GM06990 (cell line): ENCODE measurements around the gene SHMT2.
"Not testable (repeated sequence)": the region's sequence is repeated elsewhere in the genome, so short reads cannot be mapped to it uniquely, and the experiment has no call there.

Experiments used
- DNase-seq: peaks from one replicate; pipeline ENCODE4 v3.0.0-alpha.2; 2011; ENCODE audit not compliant: insufficient read length; ENCODE audit errors: extremely low read depth
- H3K27me3 ChIP-seq: replicated peaks from 2 replicates; pipeline ENCODE4 v1.6.0; 2011; ENCODE audit warnings: low read length; ENCODE audit not compliant: control insufficient read depth, insufficient read depth
- H3K36me3 ChIP-seq: 2 replicates; pipeline ENCODE4 v1.5.1; 2011; ENCODE audit warnings: low read length; ENCODE audit not compliant: control insufficient read depth, insufficient read depth
- H3K4me3 ChIP-seq: replicated peaks from 2 replicates; pipeline ENCODE4 v1.5.1; 2011; ENCODE audit warnings: low read depth, mild to moderate bottlenecking, control low read depth, low read length
- TF ChIP-seq, protein P1 (sequence below): IDR thresholded peaks from 2 replicates; pipeline ENCODE4 v1.5.1; 2011; ENCODE audit warnings: low read length, control low read depth, mild to moderate bottlenecking, inconsistent platforms; ENCODE audit not compliant: insufficient read depth, poor library complexity, severe bottlenecking

Gene SHMT2

DNA sequence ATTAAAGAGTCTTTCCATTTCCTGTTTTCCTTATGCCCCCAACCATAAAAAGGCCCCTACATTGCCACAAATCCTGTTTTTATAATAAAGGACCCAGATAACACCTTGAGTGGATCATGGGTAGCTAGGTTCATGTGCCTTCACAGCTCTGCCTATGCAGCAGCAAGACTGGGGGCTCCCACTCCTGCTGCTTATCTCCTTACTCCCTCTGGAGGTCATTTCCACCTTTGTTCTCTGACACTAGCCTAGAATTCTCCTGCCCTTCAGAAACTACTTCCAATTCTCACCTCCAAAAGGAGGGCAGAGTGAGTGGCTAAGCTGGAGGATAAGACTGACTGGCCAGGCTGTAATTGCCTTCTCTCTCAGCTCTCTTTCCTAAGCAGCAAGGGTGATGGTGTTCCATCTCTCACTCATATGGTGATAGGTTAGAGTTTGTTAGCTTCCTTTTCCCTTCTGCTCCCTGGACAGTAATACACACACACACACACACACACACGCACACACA is 41.5 kb downstream of the SHMT2 start:
- peaks cover 17% of the 10 kb centered on the region for H3K36me3 ChIP-seq
- TF ChIP-seq, protein P1, sequence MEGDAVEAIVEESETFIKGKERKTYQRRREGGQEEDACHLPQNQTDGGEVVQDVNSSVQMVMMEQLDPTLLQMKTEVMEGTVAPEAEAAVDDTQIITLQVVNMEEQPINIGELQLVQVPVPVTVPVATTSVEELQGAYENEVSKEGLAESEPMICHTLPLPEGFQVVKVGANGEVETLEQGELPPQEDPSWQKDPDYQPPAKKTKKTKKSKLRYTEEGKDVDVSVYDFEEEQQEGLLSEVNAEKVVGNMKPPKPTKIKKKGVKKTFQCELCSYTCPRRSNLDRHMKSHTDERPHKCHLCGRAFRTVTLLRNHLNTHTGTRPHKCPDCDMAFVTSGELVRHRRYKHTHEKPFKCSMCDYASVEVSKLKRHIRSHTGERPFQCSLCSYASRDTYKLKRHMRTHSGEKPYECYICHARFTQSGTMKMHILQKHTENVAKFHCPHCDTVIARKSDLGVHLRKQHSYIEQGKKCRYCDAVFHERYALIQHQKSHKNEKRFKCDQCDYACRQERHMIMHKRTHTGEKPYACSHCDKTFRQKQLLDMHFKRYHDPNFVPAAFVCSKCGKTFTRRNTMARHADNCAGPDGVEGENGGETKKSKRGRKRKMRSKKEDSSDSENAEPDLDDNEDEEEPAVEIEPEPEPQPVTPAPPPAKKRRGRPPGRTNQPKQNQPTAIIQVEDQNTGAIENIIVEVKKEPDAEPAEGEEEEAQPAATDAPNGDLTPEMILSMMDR = peak; percentile 8
- H3K4me3 ChIP-seq = no peak overlapping the region
- no peaks in the 10 kb centered on the region for H3K27me3 ChIP-seq
- no peak for DNase-seq

DNA sequence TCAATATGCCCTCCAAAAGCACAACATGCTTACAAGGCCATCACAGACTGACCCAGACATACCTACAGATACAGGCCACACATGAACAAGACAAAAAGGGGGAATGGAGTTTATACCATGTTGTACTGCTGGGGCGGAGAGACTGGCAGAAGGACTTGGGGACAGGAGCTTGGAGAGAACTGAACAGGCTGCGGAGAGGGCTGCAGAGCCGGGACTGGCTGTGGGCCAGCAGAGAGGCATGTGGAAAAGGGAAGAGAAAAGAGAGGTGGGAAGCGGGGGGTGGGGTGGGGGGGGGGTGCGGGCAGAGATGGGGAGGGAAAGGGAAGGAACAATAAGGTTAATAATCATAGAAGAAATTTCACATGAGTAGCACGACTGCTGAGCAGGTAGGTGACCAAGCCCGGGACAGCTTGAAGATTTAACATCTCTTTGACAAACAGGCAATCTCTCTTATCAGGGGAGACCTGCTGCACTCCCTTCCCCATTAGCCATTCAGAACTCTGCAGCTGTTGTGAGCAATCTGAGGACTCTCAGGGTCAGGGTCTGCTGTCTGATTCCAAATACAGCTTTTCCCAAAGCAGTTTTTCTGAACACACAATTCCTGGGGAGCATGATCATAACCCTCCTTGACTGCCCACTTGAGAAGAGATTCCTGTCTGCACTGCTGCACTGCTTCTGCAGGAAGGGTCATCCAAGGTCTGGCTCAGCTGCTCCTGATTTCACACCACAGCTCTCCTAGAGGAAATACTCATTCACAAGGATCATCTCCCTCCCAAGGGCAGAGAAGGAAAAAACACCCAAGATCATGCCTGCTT is 43.0 kb downstream of the SHMT2 start:
- H3K36me3 ChIP-seq = peaks cover 12% of the 10 kb centered on the region
- no peaks in the 10 kb centered on the region for H3K27me3 ChIP-seq
- no peak for DNase-seq
- H3K4me3 ChIP-seq = no peak overlapping the region
- TF ChIP-seq, protein P1 = no peak

DNA sequence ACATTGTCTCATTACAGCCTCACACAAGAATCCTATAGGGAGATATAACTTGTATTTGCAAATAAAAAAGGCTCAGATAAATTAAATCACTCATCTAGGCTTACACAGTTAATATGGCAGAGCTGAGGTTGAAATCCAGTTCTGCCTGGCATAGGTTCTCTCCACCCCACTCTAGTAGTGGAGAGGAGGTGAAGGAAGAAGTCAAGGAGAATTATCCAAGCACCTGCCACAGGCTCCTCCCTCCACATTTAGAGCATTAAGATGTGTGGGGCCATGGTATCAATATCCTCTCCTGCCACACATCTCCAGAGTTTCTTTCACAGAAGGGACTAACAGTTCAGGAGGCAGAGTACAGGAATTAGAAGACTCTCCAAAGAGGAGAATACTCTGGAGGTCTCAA is 44.0 kb downstream of the SHMT2 start:
- TF ChIP-seq, protein P1 = no peak
- Histone ChIP-seq H3K36me3 (peaks cover 11% of the 10 kb centered on the region), H3K4me3 (no peak overlapping the region), H3K27me3 (no peaks in the 10 kb centered on the region)
- no peak for DNase-seq

DNA sequence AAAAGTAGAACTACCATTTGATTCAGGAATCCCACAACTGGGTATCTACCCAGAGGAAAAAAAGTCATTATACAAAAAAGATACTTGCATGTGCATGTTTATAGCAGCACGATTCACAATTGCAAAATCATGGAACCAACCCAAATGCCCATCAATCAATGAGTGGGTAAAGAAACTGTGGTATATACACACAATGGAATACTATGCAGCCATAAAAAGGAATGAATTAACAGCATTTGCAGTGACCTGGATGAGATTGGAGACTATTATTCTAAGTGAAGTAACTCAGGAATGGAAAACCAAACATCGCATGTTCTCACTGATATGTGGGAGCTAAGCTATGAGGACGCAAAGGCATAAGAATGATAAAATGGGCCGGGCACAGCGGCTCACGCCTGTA is 46.7 kb downstream of the SHMT2 start:
- not testable (repeated sequence) for H3K36me3 ChIP-seq, H3K27me3 ChIP-seq, DNase-seq, H3K4me3 ChIP-seq

DNA sequence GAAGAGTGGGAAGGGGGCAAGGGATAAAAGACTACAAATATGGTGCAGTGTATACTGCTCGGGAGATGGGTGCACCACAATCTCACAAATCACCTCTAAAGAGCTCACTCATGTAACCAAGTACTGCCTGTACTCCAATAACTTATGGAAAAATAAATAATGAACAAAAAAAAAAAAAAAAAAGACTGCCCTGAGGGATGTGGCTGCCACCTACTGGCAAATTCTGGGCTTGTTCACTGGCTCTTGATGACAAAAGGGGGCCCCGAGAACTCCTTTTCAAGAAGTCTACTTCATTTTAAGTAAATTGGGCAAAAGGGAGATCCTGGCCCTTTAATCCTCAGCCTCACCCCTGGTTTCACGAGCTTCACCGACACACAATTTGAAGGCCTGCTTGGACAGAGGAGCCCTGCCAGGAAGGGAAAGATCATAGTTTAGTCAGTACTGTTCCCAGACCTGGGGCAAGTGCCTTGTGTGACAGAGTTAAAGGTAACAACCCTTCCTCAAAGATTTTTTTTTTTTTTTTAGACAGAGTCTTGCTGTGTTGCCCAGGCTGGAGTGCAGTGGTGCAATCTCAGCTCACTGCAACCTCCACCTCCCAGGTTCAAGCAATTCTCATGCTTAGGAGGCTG is 47.5 kb downstream of the SHMT2 start:
- no peak for DNase-seq
- H3K36me3 ChIP-seq = peaks cover 5% of the 10 kb centered on the region
- TF ChIP-seq, protein P1 = peak; percentile 49

More for the DNA sequence above, 47.5 kb downstream of the SHMT2 start:
- H3K4me3 ChIP-seq = no peak overlapping the region
- H3K27me3 ChIP-seq = no peaks in the 10 kb centered on the region
